Measurements from ENCODE around the gene BATF3. TPM values are rescaled to one million over a fixed set of nuclear protein-coding genes. Genes with fewer than 3 reads are reported as not detected.
A peak's percentile ranks its signal among the peaks of the same experiment; 100 is the strongest.

BATF3 gene
- total RNA-seq, 1 experiment from 2014 or later = 2.1 TPM

GRCh38 chr1:212700223-212700891, 717 bp upstream of the BATF3 start:
- no peak for DNase-seq
- Histone ChIP-seq H4K5ac (ENCODE audit: insufficient read length, low read depth, low read length) (no peak overlapping the region), H2BK120ac (ENCODE audit: low read depth, low read length, poor library complexity, severe bottlenecking) (no peak overlapping the region), H2BK15ac (ENCODE audit: low read depth, low read length) (no peak overlapping the region), H2AFZ (ENCODE audit: low read length) (no peak overlapping the region), H3K23me2 (ENCODE audit: insufficient read length, low read depth, low read length, poor library complexity, severe bottlenecking) (peaks cover 6% of the 10 kb centered on the region), H3K9me3 (ENCODE audit: control insufficient read depth, low read depth, low read length) (no peaks in the 10 kb centered on the region), H4K91ac (ENCODE audit: insufficient read length, low read depth, low read length) (no peak overlapping the region), H3K56ac (ENCODE audit: insufficient read length, low read depth, low read length) (no peak overlapping the region), H2BK12ac (ENCODE audit: insufficient read length, low read depth, low read length) (no peak overlapping the region), H2BK20ac (ENCODE audit: low read depth, low read length, poor library complexity, severe bottlenecking) (no peak overlapping the region), H3K9ac (ENCODE audit: extremely low read depth, insufficient read length, low read length) (no peak overlapping the region), H3K27me3 (ENCODE audit: insufficient read depth, low read length) (peaks cover 26% of the 10 kb centered on the region), H4K8ac (replicated peaks; ENCODE audit: insufficient read length, low read depth, low read length) (no peak overlapping the region), H3K4ac (ENCODE audit: low read depth, low read length) (no peak overlapping the region), H3K4me2 (ENCODE audit: insufficient read depth, insufficient read length, low read length) (peak overlapping the region; percentile 75), H3K4me1 (ENCODE audit: insufficient read depth, low read length) (no peaks in the 10 kb centered on the region; the same call in 1 of the 2 replicates), H3K79me2 (ENCODE audit: insufficient read depth, low read length) (no peaks in the 10 kb centered on the region), H4K20me1 (ENCODE audit: control insufficient read depth, insufficient read depth, insufficient read length) (no peaks in the 10 kb centered on the region), H3K79me1 (ENCODE audit: insufficient read depth, low read depth, low read length, poor library complexity, severe bottlenecking) (no peaks in the 10 kb centered on the region), H3K18ac (ENCODE audit: insufficient read length, low read depth, low read length) (no peak overlapping the region), H3T11ph (ENCODE audit: low read length) (no peak overlapping the region), H2AK5ac (ENCODE audit: insufficient read length, low read length) (no peak overlapping the region), H3K27ac (ENCODE audit: insufficient read length, low read depth, low read length) (no peak overlapping the region), H2BK5ac (ENCODE audit: insufficient read length, low read length) (no peak overlapping the region), H3K23ac (ENCODE audit: insufficient read length, low read depth, low read length) (no peak overlapping the region), H3K14ac (ENCODE audit: insufficient read depth, low read length) (no peak overlapping the region)
- H3K4me1 Mint-ChIP-seq = peaks cover 12% of the 10 kb centered on the region in 2 experiments
- H3K9me3 Mint-ChIP-seq = 0 out of 5 replicates have a peak, but pooled peaks cover 0 to 2% of the 10 kb centered on the region in 2 experiments
- peaks cover 0 to 2% (median 0%) of the 10 kb centered on the region in 3 experiments; a peak in 1 of 7 replicates for H3K36me3 Mint-ChIP-seq (ENCODE audit: insufficient read depth in 1 of 3, low read depth in 3 of 3)
- H3K4me3 Mint-ChIP-seq = peak overlapping the region; percentile 70 to 79
- no peak overlapping the region for H3K27ac Mint-ChIP-seq
- no CpG with 5 or more reads among the region's 56 CpGs for WGBS (ENCODE audit: extremely low coverage, insufficient read length, low lambda C conversion rate)
- TF ChIP-seq, protein P1, sequence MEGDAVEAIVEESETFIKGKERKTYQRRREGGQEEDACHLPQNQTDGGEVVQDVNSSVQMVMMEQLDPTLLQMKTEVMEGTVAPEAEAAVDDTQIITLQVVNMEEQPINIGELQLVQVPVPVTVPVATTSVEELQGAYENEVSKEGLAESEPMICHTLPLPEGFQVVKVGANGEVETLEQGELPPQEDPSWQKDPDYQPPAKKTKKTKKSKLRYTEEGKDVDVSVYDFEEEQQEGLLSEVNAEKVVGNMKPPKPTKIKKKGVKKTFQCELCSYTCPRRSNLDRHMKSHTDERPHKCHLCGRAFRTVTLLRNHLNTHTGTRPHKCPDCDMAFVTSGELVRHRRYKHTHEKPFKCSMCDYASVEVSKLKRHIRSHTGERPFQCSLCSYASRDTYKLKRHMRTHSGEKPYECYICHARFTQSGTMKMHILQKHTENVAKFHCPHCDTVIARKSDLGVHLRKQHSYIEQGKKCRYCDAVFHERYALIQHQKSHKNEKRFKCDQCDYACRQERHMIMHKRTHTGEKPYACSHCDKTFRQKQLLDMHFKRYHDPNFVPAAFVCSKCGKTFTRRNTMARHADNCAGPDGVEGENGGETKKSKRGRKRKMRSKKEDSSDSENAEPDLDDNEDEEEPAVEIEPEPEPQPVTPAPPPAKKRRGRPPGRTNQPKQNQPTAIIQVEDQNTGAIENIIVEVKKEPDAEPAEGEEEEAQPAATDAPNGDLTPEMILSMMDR (conservative IDR thresholded peaks at IDR 0.05) = no peak
- peaks cover 92% of the 10 kb centered on the region for H3K27me3 Mint-ChIP-seq (ENCODE audit: low read depth)
